Measurements from ENCODE around the gene CCNT1. TPM values are rescaled to one million over a fixed set of nuclear protein-coding genes. Genes with fewer than 3 reads are reported as not detected.
A peak's percentile ranks its signal among the peaks of the same experiment; 100 is the strongest.

Gene CCNT1
- total and polyA plus RNA-seq, 2 of the 13 experiments (the other 11 are each of a cell fraction or from before 2014, with no cell fraction given), result 18.0 to 28.2 TPM

DNA sequence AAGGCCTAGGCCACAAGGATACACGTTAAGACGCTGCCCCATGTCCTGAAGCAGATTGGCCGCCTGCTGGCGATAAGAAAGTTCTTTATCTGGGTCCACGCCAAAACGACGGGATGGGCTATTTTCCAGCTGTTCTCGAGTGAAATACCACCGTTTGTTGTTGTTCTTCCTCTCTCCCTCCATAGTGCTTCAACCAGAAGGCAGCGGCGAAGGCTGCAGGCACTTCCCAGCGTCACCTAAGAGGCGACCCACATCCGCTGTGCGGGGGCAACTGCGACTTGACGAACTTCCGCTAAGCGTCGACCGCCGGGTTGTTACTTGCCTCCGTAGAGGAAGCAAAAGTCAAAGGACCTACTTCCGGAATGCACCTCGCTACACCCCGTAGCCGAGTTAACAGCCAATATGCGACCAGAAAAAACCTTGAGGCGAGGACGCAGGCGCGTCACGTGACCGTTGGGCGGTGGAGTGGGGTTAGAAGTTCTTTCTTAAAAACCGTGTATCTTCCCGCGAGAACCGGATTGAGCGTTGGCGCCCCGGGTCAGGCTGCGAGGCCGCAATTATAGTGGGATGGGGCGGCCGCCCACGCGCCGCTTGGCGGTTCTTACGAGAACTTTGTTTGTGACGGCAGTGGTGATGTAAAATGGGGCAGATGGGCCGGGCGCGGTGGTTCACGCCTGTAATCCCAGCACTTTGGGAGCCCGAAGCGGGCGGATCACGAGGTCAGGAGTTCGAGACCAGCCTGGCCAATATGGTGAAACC is at the start of gene CCNT1 (continued):
- TF ChIP-seq, protein P1, sequence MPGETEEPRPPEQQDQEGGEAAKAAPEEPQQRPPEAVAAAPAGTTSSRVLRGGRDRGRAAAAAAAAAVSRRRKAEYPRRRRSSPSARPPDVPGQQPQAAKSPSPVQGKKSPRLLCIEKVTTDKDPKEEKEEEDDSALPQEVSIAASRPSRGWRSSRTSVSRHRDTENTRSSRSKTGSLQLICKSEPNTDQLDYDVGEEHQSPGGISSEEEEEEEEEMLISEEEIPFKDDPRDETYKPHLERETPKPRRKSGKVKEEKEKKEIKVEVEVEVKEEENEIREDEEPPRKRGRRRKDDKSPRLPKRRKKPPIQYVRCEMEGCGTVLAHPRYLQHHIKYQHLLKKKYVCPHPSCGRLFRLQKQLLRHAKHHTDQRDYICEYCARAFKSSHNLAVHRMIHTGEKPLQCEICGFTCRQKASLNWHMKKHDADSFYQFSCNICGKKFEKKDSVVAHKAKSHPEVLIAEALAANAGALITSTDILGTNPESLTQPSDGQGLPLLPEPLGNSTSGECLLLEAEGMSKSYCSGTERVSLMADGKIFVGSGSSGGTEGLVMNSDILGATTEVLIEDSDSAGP (CRISPR knock-in tag; IDR thresholded peaks at IDR 0.05; ENCODE audit: borderline replicate concordance), result peak; percentile 90; the same call in 1 of the 2 replicates
- TF ChIP-seq, protein P2, sequence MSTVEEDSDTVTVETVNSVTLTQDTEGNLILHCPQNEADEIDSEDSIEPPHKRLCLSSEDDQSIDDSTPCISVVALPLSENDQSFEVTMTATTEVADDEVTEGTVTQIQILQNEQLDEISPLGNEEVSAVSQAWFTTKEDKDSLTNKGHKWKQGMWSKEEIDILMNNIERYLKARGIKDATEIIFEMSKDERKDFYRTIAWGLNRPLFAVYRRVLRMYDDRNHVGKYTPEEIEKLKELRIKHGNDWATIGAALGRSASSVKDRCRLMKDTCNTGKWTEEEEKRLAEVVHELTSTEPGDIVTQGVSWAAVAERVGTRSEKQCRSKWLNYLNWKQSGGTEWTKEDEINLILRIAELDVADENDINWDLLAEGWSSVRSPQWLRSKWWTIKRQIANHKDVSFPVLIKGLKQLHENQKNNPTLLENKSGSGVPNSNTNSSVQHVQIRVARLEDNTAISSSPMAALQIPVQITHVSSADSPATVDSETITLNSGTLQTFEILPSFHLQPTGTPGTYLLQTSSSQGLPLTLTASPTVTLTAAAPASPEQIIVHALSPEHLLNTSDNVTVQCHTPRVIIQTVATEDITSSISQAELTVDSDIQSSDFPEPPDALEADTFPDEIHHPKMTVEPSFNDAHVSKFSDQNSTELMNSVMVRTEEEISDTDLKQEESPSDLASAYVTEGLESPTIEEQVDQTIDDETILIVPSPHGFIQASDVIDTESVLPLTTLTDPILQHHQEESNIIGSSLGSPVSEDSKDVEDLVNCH (CRISPR knock-in tag; IDR thresholded peaks at IDR 0.05), result 0 out of 2 replicates have a peak, but pooled peaks have one; percentile 31
- TF ChIP-seq ZBTB14 (CRISPR knock-in tag; IDR thresholded peaks at IDR 0.05) (0 out of 2 replicates have a peak, but pooled peaks have one; percentile 21), MED8 (CRISPR knock-in tag; IDR thresholded peaks at IDR 0.05; ENCODE audit: insufficient replicate concordance) (peak; percentile 75), ZNF143 (CRISPR knock-in tag; IDR thresholded peaks at IDR 0.05) (peak; percentile 77), ZNF33B (CRISPR knock-in tag; IDR thresholded peaks at IDR 0.05) (no peak; the same call in 1 of the 2 replicates), ETV6 (CRISPR knock-in tag; conservative IDR thresholded peaks at IDR 0.05) (no peak; the same call in 1 of the 2 replicates), CENPBD1 (CRISPR knock-in tag; IDR thresholded peaks at IDR 0.05; ENCODE audit: borderline replicate concordance, low read depth) (0 out of 2 replicates have a peak, but pooled peaks have one; percentile 0), ZNF746 (CRISPR knock-in tag; IDR thresholded peaks at IDR 0.05) (no peak; the same call in none of the 2 replicates), MAFG (CRISPR knock-in tag; IDR thresholded peaks at IDR 0.05) (no peak), EHMT2 (IDR thresholded peaks at IDR 0.05; ENCODE audit: borderline replicate concordance, low read depth, low read length) (peak; percentile 45; the same call in 1 of the 2 replicates)
- TF ChIP-seq, protein P3, sequence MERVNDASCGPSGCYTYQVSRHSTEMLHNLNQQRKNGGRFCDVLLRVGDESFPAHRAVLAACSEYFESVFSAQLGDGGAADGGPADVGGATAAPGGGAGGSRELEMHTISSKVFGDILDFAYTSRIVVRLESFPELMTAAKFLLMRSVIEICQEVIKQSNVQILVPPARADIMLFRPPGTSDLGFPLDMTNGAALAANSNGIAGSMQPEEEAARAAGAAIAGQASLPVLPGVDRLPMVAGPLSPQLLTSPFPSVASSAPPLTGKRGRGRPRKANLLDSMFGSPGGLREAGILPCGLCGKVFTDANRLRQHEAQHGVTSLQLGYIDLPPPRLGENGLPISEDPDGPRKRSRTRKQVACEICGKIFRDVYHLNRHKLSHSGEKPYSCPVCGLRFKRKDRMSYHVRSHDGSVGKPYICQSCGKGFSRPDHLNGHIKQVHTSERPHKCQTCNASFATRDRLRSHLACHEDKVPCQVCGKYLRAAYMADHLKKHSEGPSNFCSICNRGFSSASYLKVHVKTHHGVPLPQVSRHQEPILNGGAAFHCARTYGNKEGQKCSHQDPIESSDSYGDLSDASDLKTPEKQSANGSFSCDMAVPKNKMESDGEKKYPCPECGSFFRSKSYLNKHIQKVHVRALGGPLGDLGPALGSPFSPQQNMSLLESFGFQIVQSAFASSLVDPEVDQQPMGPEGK (CRISPR knock-in tag; IDR thresholded peaks at IDR 0.05), result peak; percentile 56; the same call in 1 of the 2 replicates
- TF ChIP-seq, protein P4, sequence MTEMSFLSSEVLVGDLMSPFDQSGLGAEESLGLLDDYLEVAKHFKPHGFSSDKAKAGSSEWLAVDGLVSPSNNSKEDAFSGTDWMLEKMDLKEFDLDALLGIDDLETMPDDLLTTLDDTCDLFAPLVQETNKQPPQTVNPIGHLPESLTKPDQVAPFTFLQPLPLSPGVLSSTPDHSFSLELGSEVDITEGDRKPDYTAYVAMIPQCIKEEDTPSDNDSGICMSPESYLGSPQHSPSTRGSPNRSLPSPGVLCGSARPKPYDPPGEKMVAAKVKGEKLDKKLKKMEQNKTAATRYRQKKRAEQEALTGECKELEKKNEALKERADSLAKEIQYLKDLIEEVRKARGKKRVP (CRISPR knock-in tag; IDR thresholded peaks at IDR 0.05), result peak in 1 of 2 experiments; percentile 65; a peak in 2 of 4 replicates
- TF ChIP-seq, protein P5, sequence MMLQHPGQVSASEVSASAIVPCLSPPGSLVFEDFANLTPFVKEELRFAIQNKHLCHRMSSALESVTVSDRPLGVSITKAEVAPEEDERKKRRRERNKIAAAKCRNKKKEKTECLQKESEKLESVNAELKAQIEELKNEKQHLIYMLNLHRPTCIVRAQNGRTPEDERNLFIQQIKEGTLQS (CRISPR knock-in tag; IDR thresholded peaks at IDR 0.05), result no peak
